GM04504 (cell line): Measurements from ENCODE around the gene RRP36.

Experiments
- DNase-seq: peaks from one replicate; pipeline ENCODE4 v3.0.0-alpha.2; 2012; ENCODE audit warnings: low read depth

RRP36 gene

GRCh38 chr6:43070028-43070632 lies 48.7 kb downstream of the RRP36 start:
- no peak for DNase-seq

GRCh38 chr6:43074847-43075669 lies 53.6 kb downstream of the RRP36 start:
- no peak for DNase-seq

- DNase-seq = no peak
Observed at GRCh38 chr6:43075670-43076463, 54.4 kb downstream of the RRP36 start, which contains the start of gene PTK7. TSS of gene PTK7 (plus strand) at chr6:43076314. CDS start at chr6:43076489, 175 bp downstream.

- no peak for DNase-seq
Observed at GRCh38 chr6:43076464-43077332, 55.3 kb downstream of the RRP36 start.

GRCh38 chr6:43077333-43077809 lies 55.9 kb downstream of the RRP36 start:
- DNase-seq = no peak

- DNase-seq = no peak
Observed at GRCh38 chr6:43077981-43078511, 56.6 kb downstream of the RRP36 start.

- DNase-seq = peak; percentile 70
Observed at GRCh38 chr6:43078691-43079090, 57.3 kb downstream of the RRP36 start.
